Colon (tissue), 2 donors: ENCODE measurements around the gene SLC22A12.

ENCODE experiments used
- FAIRE-seq: peaks from 2 replicates; lab custom pipeline; 2012; peaks lifted over from hg19 to GRCh38; lab: Jason Lieb, UNC
- donor health status: control.
- donor health status: control.

Gene SLC22A12

GRCh38 chr11:64628596-64628995 is 37.6 kb downstream of the SLC22A12 start:
- FAIRE-seq = no peak

GRCh38 chr11:64629103-64629502 is 38.1 kb downstream of the SLC22A12 start:
- FAIRE-seq = no peak

GRCh38 chr11:64629796-64630562 is 39.0 kb downstream of the SLC22A12 start:
- no peak for FAIRE-seq

GRCh38 chr11:64631675-64632074 is 40.7 kb downstream of the SLC22A12 start:
- no peak for FAIRE-seq

GRCh38 chr11:64632237-64632636 is 41.2 kb downstream of the SLC22A12 start:
- FAIRE-seq = no peak

- FAIRE-seq = no peak
Measured at GRCh38 chr11:64632654-64633053, 41.6 kb downstream of the SLC22A12 start.

GRCh38 chr11:64633555-64634159 is 42.6 kb downstream of the SLC22A12 start:
- FAIRE-seq = no peak

GRCh38 chr11:64637334-64638017 is 46.5 kb downstream of the SLC22A12 start:
- FAIRE-seq = no peak

- no peak for FAIRE-seq
Measured at GRCh38 chr11:64638018-64638665, 47.1 kb downstream of the SLC22A12 start.

- FAIRE-seq = no peak
Measured at GRCh38 chr11:64638829-64639228, 47.8 kb downstream of the SLC22A12 start.

GRCh38 chr11:64639885-64640284 is 48.9 kb downstream of the SLC22A12 start:
- no peak for FAIRE-seq

- no peak for FAIRE-seq
Measured at GRCh38 chr11:64641596-64642417, 50.8 kb downstream of the SLC22A12 start.

- no peak for FAIRE-seq
Measured at GRCh38 chr11:64642418-64642735, 51.4 kb downstream of the SLC22A12 start.

GRCh38 chr11:64642871-64643255 is 51.8 kb downstream of the SLC22A12 start:
- no peak for FAIRE-seq

GRCh38 chr11:64643256-64643881 is 52.3 kb downstream of the SLC22A12 start:
- FAIRE-seq = no peak

- FAIRE-seq = no peak
Measured at GRCh38 chr11:64643920-64644646, 53.1 kb downstream of the SLC22A12 start.

GRCh38 chr11:64644647-64645275 is 53.7 kb downstream of the SLC22A12 start:
- FAIRE-seq = no peak

GRCh38 chr11:64647019-64647779 is 56.2 kb downstream of the SLC22A12 start:
- no peak for FAIRE-seq

GRCh38 chr11:64648551-64648950 is 57.5 kb downstream of the SLC22A12 start:
- no peak for FAIRE-seq

- no peak for FAIRE-seq
Measured at GRCh38 chr11:64649291-64649697, 58.3 kb downstream of the SLC22A12 start.
